Fibroblast of villous mesenchyme (primary cell): ENCODE measurements around the gene TMA7. TPM values are rescaled to one million over a fixed set of nuclear protein-coding genes. Genes with fewer than 3 reads are reported as not detected.

Experiments used
- DNase-seq: peaks from one replicate; pipeline ENCODE4 v3.0.0-alpha.2; 2010; ENCODE audit warnings: low read depth
- H3K4me3 ChIP-seq: 2 replicates; pipeline ENCODE4 v1.5.1; 2011; ENCODE audit warnings: low read depth, mild to moderate bottlenecking, low read length
- CTCF ChIP-seq: IDR thresholded peaks from 2 replicates; pipeline ENCODE4 v1.5.1; 2012; ENCODE audit warnings: low read depth, mild to moderate bottlenecking, low read length; ENCODE audit not compliant: insufficient read depth
- total RNA-seq: library from RNA; depleted of rRNA; stranded (reverse); fragments of >200 nt; gene quantifications from 2 replicates; pipeline ENCODE4 v1.2.3, GENCODE V29; 2012

The TMA7 gene
- total RNA-seq, 1 donor: 216 TPM

DNA sequence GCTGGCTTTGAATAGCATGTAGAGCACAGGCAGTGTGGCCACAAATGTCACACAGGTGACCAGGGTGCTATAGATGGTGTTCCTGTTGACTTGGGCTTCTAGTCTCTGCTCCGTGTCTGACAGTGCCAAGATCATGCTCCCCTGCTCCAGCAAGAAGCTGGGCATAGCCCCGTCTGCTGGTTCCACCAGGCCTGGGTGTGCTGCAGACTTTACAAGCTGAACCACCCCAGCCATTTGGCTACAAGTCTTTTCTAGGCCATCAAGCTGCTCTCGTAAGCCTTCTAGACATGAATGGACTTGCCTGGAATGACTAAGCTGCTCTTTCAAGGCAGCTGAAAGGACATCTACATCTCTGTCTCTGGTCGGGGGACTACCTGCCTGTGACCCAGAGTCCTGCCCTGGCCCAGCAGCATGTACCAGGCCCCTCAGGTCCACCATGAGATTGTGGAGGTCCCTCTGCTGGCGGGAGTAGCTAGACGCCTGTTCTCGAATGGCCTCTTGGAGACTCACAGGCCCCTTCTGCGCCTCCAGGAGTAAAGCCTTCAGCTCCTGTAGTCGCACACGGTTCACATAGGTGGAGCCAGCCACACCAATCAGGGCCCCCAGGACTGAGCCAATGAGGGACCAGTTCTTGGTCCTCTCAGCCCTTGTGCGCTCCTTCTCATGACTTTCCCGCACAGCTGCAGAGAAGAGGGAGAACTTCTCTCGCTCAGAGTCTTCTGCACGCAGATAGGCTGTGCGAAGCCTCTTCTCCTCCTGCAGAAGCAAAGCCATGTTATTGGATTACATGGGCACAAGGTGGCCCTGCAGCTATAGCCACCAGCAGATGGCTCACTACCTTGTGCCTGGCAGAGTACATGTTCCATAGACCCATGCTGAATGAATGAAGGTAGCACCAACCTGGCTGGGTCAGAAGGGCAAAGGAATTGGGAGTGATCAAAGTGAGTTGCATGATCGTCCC lies 7.4 kb upstream of the TMA7 start:
- TF ChIP-seq CTCF: peak; percentile 8
- no peak for DNase-seq
- no peak overlapping the region for H3K4me3 ChIP-seq

- no peak for TF ChIP-seq CTCF
- H3K4me3 ChIP-seq: peak overlapping the region; percentile 10
- DNase-seq: peak; percentile 75
Measured at GRCh38 chr3:48433472-48434118, 6.5 kb upstream of the TMA7 start.

GRCh38 chr3:48434591-48435222 lies 5.3 kb upstream of the TMA7 start:
- no peak for DNase-seq
- H3K4me3 ChIP-seq: no peak overlapping the region
- no peak for TF ChIP-seq CTCF

DNA sequence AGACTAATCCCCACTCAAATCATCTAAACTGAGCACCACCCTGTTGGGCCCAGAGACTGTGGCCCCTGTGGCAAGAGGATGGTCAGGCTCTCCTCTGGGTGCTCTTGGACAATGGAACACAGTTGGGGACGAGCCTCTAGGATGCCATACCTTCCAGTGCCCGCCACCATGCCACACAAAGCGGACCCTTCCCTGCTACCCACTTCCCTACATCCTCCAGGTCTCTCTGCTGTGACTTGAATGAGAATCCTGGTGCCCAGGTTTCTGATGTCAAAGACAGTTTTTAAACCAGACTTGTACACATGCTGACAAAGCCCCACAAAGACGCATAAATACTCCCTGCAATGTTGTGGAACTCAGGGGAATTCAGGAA lies 4.8 kb upstream of the TMA7 start:
- no peak for DNase-seq
- no peak for TF ChIP-seq CTCF
- H3K4me3 ChIP-seq: no peak overlapping the region

GRCh38 chr3:48435774-48436476 lies 4.1 kb upstream of the TMA7 start:
- DNase-seq: peak; percentile 85
- TF ChIP-seq CTCF: peak; percentile 100
- H3K4me3 ChIP-seq: no peak overlapping the region

DNA sequence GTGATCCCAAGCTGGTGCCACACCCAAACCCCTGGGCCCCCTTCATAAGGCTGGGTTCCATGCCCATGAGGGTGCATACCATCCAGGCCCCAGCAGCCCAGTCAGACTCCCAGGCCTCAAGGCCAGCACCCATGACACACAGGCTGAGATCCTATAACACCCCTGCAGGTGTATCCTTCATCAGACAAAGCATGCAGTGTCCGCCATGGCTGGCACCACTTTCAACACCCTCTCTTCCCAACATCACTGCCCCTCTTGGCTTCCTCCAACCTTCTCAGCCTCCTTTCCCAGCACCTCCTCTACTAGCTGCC lies 3.6 kb upstream of the TMA7 start:
- no peak overlapping the region for H3K4me3 ChIP-seq
- DNase-seq: no peak
- no peak for TF ChIP-seq CTCF
